HCT116 (cell line): ENCODE results near the gene CDR2. TPM values are rescaled to one million over a fixed set of nuclear protein-coding genes. Genes with fewer than 3 reads are reported as not detected.

Experiments used
- ATAC-seq: fragments of 200-7000 bp; cut with Tn5 transposase; 2 replicates; pipeline ENCODE4 v1.9.1; 2020; ENCODE audit warnings: mild to moderate bottlenecking, moderate library complexity
- BruUV-seq: library from RNA; stranded (reverse); fragments of 400-500 nt; replicated peaks from 2 replicates; lab custom pipeline; 2021; lab: Mats Ljungman, UMichigan
- CTCF ChIA-PET: fragments of 300-600 bp; sonication (Branson Sonifier 250); formaldehyde crosslinking; loops from one replicate; lab custom pipeline; 2021; ENCODE audit warnings: antibody characterized with exemption; lab: Charles Lee
- POLR2A ChIA-PET: fragments of 300-600, 350-600 bp; sonication (Branson Sonifier 250); formaldehyde crosslinking; loops from one replicate; lab custom pipeline; 2021; ENCODE audit warnings: antibody characterized with exemption; lab: Charles Lee
- RAD21 ChIA-PET, 2 experiments: fragments of 300-600 bp; sonication (Branson Sonifier 250); formaldehyde crosslinking; loops; one replicate each; lab custom pipeline; 2023; ENCODE audit warnings: low total read pairs in 2 of 2; ENCODE audit not compliant: uncharacterized antibody in 2 of 2, unreplicated experiment in 2 of 2, low non-redundant PET in 1 of 2; lab: Charles Lee
- DNase-seq: peaks from one replicate; pipeline ENCODE4 v3.0.0-alpha.2; 2010; ENCODE audit warnings: low read depth, low spot score
- H2AFZ ChIP-seq: fragments of 200-600 bp; shearing (Covaris generic), sonication (generic); 2 replicates; pipeline ENCODE4 v1.6.1; 2017; ENCODE audit warnings: low read depth, mixed run types, mixed read lengths, antibody characterized with exemption, low read length; ENCODE audit not compliant: poor library complexity, severe bottlenecking
- H3K27ac ChIP-seq: 2 replicates; pipeline ENCODE4 v1.5.1; 2012; ENCODE audit warnings: low read depth, low read length
- H3K27me3 ChIP-seq: fragments of 200-600 bp; sonication (generic); 2 replicates; pipeline ENCODE4 v1.6.1; 2016; ENCODE audit warnings: mixed run types, low read length, mixed read lengths; ENCODE audit not compliant: insufficient read depth
- H3K36me3 ChIP-seq, 2 experiments: fragments of 200-500 bp in 1 of 2; fragments of 200-600 bp in 1 of 2; sonication (Bioruptor generic) in 1 of 2; sonication (generic) in 1 of 2; 2 replicates each; pipeline versions ENCODE4 v1.5.1 to v1.6.1; 2014 to 2016; ENCODE audit warnings: low read length in 2 of 2, inconsistent platforms in 1 of 2, mixed read lengths in 1 of 2, mixed run types in 1 of 2; ENCODE audit not compliant: insufficient read depth in 2 of 2, control insufficient read depth in 1 of 2
- H3K4me1 ChIP-seq, 2 experiments: fragments of 200-600 bp in 1 of 2; sonication (generic) in 1 of 2; 2 replicates each; pipeline versions ENCODE4 v1.5.1 to v1.6.1; 2012 to 2017; ENCODE audit warnings: low read length in 2 of 2, inconsistent platforms in 1 of 2, mild to moderate bottlenecking in 1 of 2, mixed read lengths in 1 of 2, mixed run types in 1 of 2, moderate library complexity in 1 of 2; ENCODE audit not compliant: insufficient read depth in 2 of 2, control insufficient read depth in 1 of 2
- H3K4me2 ChIP-seq: fragments of 200-600 bp; sonication (generic); 2 replicates; pipeline ENCODE4 v1.6.1; 2017; ENCODE audit warnings: mixed run types, low read length, mixed read lengths
- H3K4me3 ChIP-seq, 2 experiments: fragments of 200-600 bp in 1 of 2; sonication (generic) in 1 of 2; replicated peaks in 1 of 2; 2 replicates each; pipeline ENCODE4 v1.5.1; 2011 to 2016; ENCODE audit warnings: low read length in 2 of 2, control low read depth in 1 of 2, low read depth in 1 of 2, mild to moderate bottlenecking in 1 of 2, mixed read lengths in 1 of 2, mixed run types in 1 of 2
- H3K79me2 ChIP-seq: fragments of 200-600 bp; sonication (generic); 2 replicates; pipeline ENCODE4 v1.6.1; 2017; ENCODE audit warnings: mild to moderate bottlenecking, mixed run types, low read length, moderate library complexity, mixed read lengths; ENCODE audit not compliant: insufficient read depth
- H3K9ac ChIP-seq: fragments of 200-600 bp; sonication (generic); 2 replicates; pipeline ENCODE4 v1.6.1; 2016; ENCODE audit warnings: low read length, mixed read lengths
- H3K9me2 ChIP-seq: fragments of 200-600 bp; sonication (generic), shearing (Covaris generic); 2 replicates; pipeline ENCODE4 v1.6.1; 2017; ENCODE audit warnings: mixed run types, mild to moderate bottlenecking, moderate library complexity; ENCODE audit not compliant: insufficient read depth
- H3K9me3 ChIP-seq, 2 experiments: fragments of 200-500 bp in 1 of 2; fragments of 200-600 bp in 1 of 2; sonication (Bioruptor generic) in 1 of 2; sonication (generic) in 1 of 2; 2 replicates each; pipeline ENCODE4 v1.6.1; 2014 to 2017; ENCODE audit warnings: low read length in 2 of 2, mixed read lengths in 2 of 2, inconsistent platforms in 1 of 2, low read depth in 1 of 2, mild to moderate bottlenecking in 1 of 2, mixed run types in 1 of 2, moderate library complexity in 1 of 2; ENCODE audit not compliant: control insufficient read depth in 1 of 2, insufficient read depth in 1 of 2
- H4K20me1 ChIP-seq: fragments of 200-600 bp; sonication (generic), shearing (Covaris generic); 2 replicates; pipeline ENCODE4 v1.6.1; 2017; ENCODE audit warnings: mixed run types, mild to moderate bottlenecking, moderate library complexity; ENCODE audit not compliant: insufficient read depth
- ATF3 ChIP-seq: IDR thresholded peaks from 2 replicates; pipeline ENCODE4 v1.6.1; 2012
- CBX3 ChIP-seq: IDR thresholded peaks from 2 replicates; pipeline ENCODE4 v1.6.1; 2012; ENCODE audit warnings: low read depth
- CTCF ChIP-seq, 3 experiments: fragments of 200-600 bp in 1 of 3; sonication (generic) in 1 of 3; IDR thresholded peaks in 2 of 3; conservative IDR thresholded peaks in 1 of 3; 2 replicates each; pipeline ENCODE4 v1.5.1; 2012 to 2017; ENCODE audit warnings: low read depth in 2 of 3, low read length in 2 of 3, antibody characterized with exemption in 1 of 3, borderline replicate concordance in 1 of 3, control low read depth in 1 of 3, mild to moderate bottlenecking in 1 of 3, mixed read lengths in 1 of 3, mixed run types in 1 of 3, moderate library complexity in 1 of 3; ENCODE audit not compliant: insufficient read depth in 1 of 3
- EGR1 ChIP-seq: IDR thresholded peaks from 2 replicates; pipeline ENCODE4 v1.6.1; 2012; ENCODE audit warnings: low read depth
- ELF1 ChIP-seq: IDR thresholded peaks from 2 replicates; pipeline ENCODE4 v1.6.1; 2012; ENCODE audit warnings: low read depth, borderline replicate concordance
- EZH2 ChIP-seq: fragments of 200-600 bp; sonication (generic); IDR thresholded peaks from 2 replicates; pipeline ENCODE4 v1.6.1; 2017; ENCODE audit warnings: antibody characterized with exemption, mixed run types
- FOSL1 ChIP-seq: IDR thresholded peaks from 2 replicates; pipeline ENCODE4 v1.6.1; 2012; ENCODE audit warnings: low read depth
- MAX ChIP-seq: IDR thresholded peaks from 2 replicates; pipeline ENCODE4 v1.6.1; 2012
- POLR2A ChIP-seq: IDR thresholded peaks from 2 replicates; pipeline ENCODE4 v1.7.0; 2011; ENCODE audit warnings: borderline replicate concordance; ENCODE audit not compliant: insufficient read depth, insufficient read length; ENCODE audit errors: extremely low read depth
- POLR2AphosphoS5 ChIP-seq: IDR thresholded peaks from 2 replicates; pipeline ENCODE4 v1.6.1; 2011; ENCODE audit warnings: mild to moderate bottlenecking, low read depth, low read length, moderate library complexity
- RAD21 ChIP-seq: IDR thresholded peaks from 2 replicates; pipeline ENCODE4 v1.6.1; 2012; ENCODE audit warnings: low read depth, mild to moderate bottlenecking
- REST ChIP-seq: IDR thresholded peaks from 2 replicates; pipeline ENCODE4 v1.6.1; 2012; ENCODE audit warnings: low read depth
- SP1 ChIP-seq: IDR thresholded peaks from 2 replicates; pipeline ENCODE4 v1.6.1; 2012; ENCODE audit warnings: low read depth
- YY1 ChIP-seq: IDR thresholded peaks from 2 replicates; pipeline ENCODE4 v1.6.1; 2011; ENCODE audit warnings: low read length, low read depth, moderate library complexity, mild to moderate bottlenecking; ENCODE audit not compliant: insufficient replicate concordance; ENCODE audit errors: extremely low read depth
- ZBTB33 ChIP-seq: IDR thresholded peaks from 2 replicates; pipeline ENCODE4 v1.6.1; 2011; ENCODE audit warnings: mild to moderate bottlenecking, low read length, moderate library complexity; ENCODE audit not compliant: insufficient replicate concordance; ENCODE audit errors: extremely low read depth
- ZFX ChIP-seq: fragments of 450-650 bp; IDR thresholded peaks from 2 replicates; pipeline ENCODE4 v1.6.1; 2017
- ZNF274 ChIP-seq: fragments of 200-500 bp; sonication (Bioruptor generic); IDR thresholded peaks from 2 replicates; pipeline ENCODE4 v1.6.1; 2014; ENCODE audit warnings: mild to moderate bottlenecking, low read depth, low read length, inconsistent platforms
- intact Hi-C: fragments of 100-400 bp; cut with micrococcal nuclease; formaldehyde crosslinking; loops from 2 replicates; pipeline ENCODE4 v1.10.0; 2022
- total RNA-seq: library from RNA; stranded (reverse); gene quantifications from one replicate; pipeline ENCODE4 v1.2.1, GENCODE V29; 2021; ENCODE audit not compliant: unreplicated experiment

The CDR2 gene
- total RNA-seq, 1 experiment from 2014 or later: 27.3 TPM

GRCh38 chr16:22407486-22407885 is 33.1 kb upstream of the CDR2 start:
- DNase-seq (no peak), ATAC-seq (no peak)
- TF ChIP-seq REST (no peak), CTCF (IDR thresholded peaks at IDR 0.05 in 2 of 3, conservative IDR thresholded peaks at IDR 0.05 in 1 of 3; ENCODE audit: borderline replicate concordance in 1 of 3, insufficient read depth in 1 of 3, low read depth in 2 of 3, low read length in 2 of 3) (no peak), POLR2AphosphoS5 (no peak), ELF1 (no peak), SP1 (no peak), CBX3 (no peak), POLR2A (no peak), YY1 (no peak), EZH2 (no peak), FOSL1 (no peak), ZFX (no peak), EGR1 (no peak), ATF3 (no peak), MAX (no peak), ZBTB33 (no peak), RAD21 (no peak), ZNF274 (no peak)
- ChIA-PET CTCF (no interaction called here), POLR2A (no interaction called here), RAD21 (no interaction called here)
- H3K27ac ChIP-seq: no peak overlapping the region
- peaks cover 11% of the 10 kb centered on the region in 2 experiments for H3K4me1 ChIP-seq
- no peak overlapping the region for H3K9ac ChIP-seq
- no peaks in the 10 kb centered on the region for H3K27me3 ChIP-seq
- H3K9me3 ChIP-seq: no peaks in the 10 kb centered on the region
- H3K79me2 ChIP-seq: no peaks in the 10 kb centered on the region
- H3K4me3 ChIP-seq: no peak overlapping the region
- intact Hi-C loops: loop anchor here (10.0 kb wide), 1 partner anchor 217 kb away; no protein-coding TSS in a partner anchor
- H3K4me2 ChIP-seq: no peak overlapping the region
- no peaks in the 10 kb centered on the region for H3K9me2 ChIP-seq
- BruUV-seq: no TSS peak
- H2AFZ ChIP-seq: no peak overlapping the region
- H3K36me3 ChIP-seq: no peaks in the 10 kb centered on the region
- H4K20me1 ChIP-seq: no peaks in the 10 kb centered on the region
